T-helper 2 cell treated with Interferon-gamma antibody and Interleukin-4, amounts not matched to agents 5 μg/mL and 100 μg/mL, for 36 hours (primary cell): ENCODE data around the gene DOHH.
"Not testable (repeated sequence)": the region's sequence is repeated elsewhere in the genome, so short reads cannot be mapped to it uniquely, and the experiment has no call there.

ENCODE experiments used
- DNase-seq: peaks from one replicate; pipeline ENCODE4 v3.0.0; 2021; ENCODE audit warnings: low spot score
- H3K27ac Mint-ChIP-seq: one replicate; pipeline ENCODE4 v1.8.0; 2021; ENCODE audit warnings: mild to moderate bottlenecking, mixed read lengths
- H3K27me3 Mint-ChIP-seq: one replicate; pipeline ENCODE4 v1.8.0; 2021; ENCODE audit warnings: low read depth, mixed read lengths
- H3K36me3 Mint-ChIP-seq: one replicate; pipeline ENCODE4 v1.8.0; 2021; ENCODE audit warnings: low read depth, mixed read lengths
- H3K4me1 Mint-ChIP-seq: one replicate; pipeline ENCODE4 v1.8.0; 2021; ENCODE audit warnings: low read depth, mixed read lengths
- H3K4me3 Mint-ChIP-seq: one replicate; pipeline ENCODE4 v1.8.0; 2022; ENCODE audit warnings: mild to moderate bottlenecking, moderate library complexity, mixed read lengths
- H3K9me3 Mint-ChIP-seq: one replicate; pipeline ENCODE4 v1.8.0; 2021; ENCODE audit warnings: mixed read lengths

Gene DOHH

DNA sequence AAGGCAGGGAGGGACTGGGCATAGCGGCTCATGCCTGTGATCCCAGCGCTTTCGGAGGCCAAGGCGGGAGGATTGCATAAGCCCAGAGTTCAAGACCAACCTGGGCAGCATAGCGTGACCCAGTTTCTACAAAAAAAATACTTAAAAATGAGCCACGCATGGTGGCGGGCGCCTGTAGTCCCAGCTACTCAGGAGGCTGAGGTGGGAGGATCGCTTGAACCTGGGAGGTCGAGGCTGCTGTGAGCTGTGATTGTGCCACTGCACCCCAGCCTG lies 47.6 kb downstream of the DOHH start:
- not testable (repeated sequence) for H3K27ac Mint-ChIP-seq, H3K4me1 Mint-ChIP-seq, H3K9me3 Mint-ChIP-seq, H3K27me3 Mint-ChIP-seq, H3K36me3 Mint-ChIP-seq, DNase-seq, H3K4me3 Mint-ChIP-seq

DNA sequence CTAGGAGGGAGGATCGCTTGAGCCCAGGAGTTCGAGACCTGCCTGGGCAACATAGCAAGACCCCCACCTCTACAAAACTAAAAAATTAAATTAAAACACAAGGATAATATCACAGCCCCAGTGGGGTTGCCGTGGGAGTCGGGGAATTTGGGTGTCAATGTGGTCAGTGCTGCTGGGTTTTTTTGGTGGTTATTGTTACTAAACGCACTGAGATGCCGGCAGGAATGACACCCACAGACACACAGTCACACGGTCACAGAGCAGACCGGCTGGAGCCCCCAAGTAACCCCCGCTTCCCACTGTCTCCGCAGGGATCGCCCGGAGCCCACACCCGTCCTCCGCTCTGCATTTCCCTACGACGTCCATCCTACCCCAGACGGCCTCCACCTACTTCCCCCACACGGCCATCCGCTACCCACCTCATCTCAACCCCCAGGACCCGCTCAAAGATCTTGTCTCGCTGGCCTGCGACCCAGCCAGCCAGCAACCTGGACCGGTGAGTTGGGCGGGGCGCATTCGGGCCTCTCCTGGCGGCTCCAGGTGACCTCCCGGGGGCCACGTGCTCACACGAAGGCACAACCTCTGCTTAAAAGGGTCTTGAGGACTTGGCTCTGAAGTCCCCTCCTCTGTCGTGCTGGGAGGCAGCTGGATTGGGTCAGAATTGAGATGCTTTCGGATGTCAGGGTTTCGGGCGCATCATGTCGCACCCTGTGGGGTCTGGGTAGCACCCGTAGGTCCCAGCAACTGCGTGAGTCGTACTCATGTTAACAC lies 48.1 kb downstream of the DOHH start:
- Mint-ChIP-seq H3K4me3 (no peak overlapping the region), H3K4me1 (no peaks in the 10 kb centered on the region), H3K27me3 (no peaks in the 10 kb centered on the region), H3K9me3 (no peaks in the 10 kb centered on the region), H3K27ac (no peak overlapping the region), H3K36me3 (no peaks in the 10 kb centered on the region)
- no peak for DNase-seq

DNA sequence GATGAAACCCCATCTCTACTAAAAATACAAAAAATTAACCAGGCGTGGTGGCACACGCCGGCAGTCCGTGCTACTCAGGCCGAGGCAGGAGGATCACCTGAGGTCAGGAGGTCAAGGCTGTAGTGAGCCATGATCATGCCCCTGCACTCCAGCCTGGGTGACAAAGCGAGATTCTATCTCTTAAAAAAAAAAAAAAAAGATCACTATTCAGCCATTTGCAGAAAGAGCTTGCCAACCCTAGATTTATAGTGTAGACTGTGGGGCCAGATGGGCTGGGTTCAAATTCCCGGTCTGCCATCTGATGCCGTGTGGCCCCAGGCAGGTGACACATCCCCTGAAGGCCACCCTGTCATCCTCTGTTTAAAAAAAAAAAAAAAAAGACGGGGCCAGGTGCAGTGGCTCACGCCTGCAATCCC lies 49.0 kb downstream of the DOHH start:
- H3K9me3 Mint-ChIP-seq = no peaks in the 10 kb centered on the region
- H3K36me3 Mint-ChIP-seq = no peaks in the 10 kb centered on the region
- no peak overlapping the region for H3K27ac Mint-ChIP-seq
- H3K27me3 Mint-ChIP-seq = no peaks in the 10 kb centered on the region
- no peak for DNase-seq
- H3K4me3 Mint-ChIP-seq = no peak overlapping the region
- no peaks in the 10 kb centered on the region for H3K4me1 Mint-ChIP-seq

GRCh38 chr19:3450796-3451411 lies 49.6 kb downstream of the DOHH start:
- Mint-ChIP-seq H3K27me3 (no peaks in the 10 kb centered on the region), H3K4me3 (no peak overlapping the region), H3K27ac (no peak overlapping the region), H3K4me1 (no peaks in the 10 kb centered on the region), H3K36me3 (no peaks in the 10 kb centered on the region), H3K9me3 (no peaks in the 10 kb centered on the region)
- no peak for DNase-seq

- DNase-seq = no peak
- Mint-ChIP-seq H3K36me3 (no peaks in the 10 kb centered on the region), H3K27me3 (no peaks in the 10 kb centered on the region), H3K27ac (no peak overlapping the region), H3K4me1 (no peaks in the 10 kb centered on the region), H3K4me3 (no peak overlapping the region), H3K9me3 (no peaks in the 10 kb centered on the region)
Measured at GRCh38 chr19:3448616-3449334, 51.7 kb downstream of the DOHH start.

DNA sequence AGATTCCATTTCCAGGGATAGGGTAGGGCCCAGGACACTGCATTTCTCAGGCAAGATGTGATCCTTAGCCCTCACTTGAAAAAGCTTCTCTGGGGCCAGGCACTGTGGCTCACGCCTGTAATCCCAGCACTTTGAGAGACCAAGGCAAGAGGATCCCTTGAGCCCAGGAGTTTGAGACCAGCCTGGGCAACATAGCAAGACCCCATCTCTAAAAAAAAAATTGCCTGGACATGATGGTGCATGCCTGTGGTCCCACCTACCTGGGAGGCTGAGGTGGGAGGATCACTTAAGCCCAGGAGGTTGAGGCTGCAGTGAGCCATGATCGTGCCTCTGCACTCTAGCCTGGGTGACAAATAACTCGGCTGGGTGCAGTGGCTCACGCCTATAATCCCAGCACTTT lies 53.8 kb downstream of the DOHH start:
- not testable (repeated sequence) for DNase-seq, H3K9me3 Mint-ChIP-seq, H3K27me3 Mint-ChIP-seq, H3K4me1 Mint-ChIP-seq, H3K4me3 Mint-ChIP-seq, H3K36me3 Mint-ChIP-seq, H3K27ac Mint-ChIP-seq

- no peaks in the 10 kb centered on the region for H3K36me3 Mint-ChIP-seq
- H3K27me3 Mint-ChIP-seq = no peaks in the 10 kb centered on the region
- DNase-seq = no peak
- H3K4me3 Mint-ChIP-seq = no peak overlapping the region
- H3K27ac Mint-ChIP-seq = no peak overlapping the region
- H3K9me3 Mint-ChIP-seq = no peaks in the 10 kb centered on the region
- H3K4me1 Mint-ChIP-seq = peaks cover 3% of the 10 kb centered on the region
Measured at GRCh38 chr19:3444695-3445234, 55.7 kb downstream of the DOHH start.

DNA sequence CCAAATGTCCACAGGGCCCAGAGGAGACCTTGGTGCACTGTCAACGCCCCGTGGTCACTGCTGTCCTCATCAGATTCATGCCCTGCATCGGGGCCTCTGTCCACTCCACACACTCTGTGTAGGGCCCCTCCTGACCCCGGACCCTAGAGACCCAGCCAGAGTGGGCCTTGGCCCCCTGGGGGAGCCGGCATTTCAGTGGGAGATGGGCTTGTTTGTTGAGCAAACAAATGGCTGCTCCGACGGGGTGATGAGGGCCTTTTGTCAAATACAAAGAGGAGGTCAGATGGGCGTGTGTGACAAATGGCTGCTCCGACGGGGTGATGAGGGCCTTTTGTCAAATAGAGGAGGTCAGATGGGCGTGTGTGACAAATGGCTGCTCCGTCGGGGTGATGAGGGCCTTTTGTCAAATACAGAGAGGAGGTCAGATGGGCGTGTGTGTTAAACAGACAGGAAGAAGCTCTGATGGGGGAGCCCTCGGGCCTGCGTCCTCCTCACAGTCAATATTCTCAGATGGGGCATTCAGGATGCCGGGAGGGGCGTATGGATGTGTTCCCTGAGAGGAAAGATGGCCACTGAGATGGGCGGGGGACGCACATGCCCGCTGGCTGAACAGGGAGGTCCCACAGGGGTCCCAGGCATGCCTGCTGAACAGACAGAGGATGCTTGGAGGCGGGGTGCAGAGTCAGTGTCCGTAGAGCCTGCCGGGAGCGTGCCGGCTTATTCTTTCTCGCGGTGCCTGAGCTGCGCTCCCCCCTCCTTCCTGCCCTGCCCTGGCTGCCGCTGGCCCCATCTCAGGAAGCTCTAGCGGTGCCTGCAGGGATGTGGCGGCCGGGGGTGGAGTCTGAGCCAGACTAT lies 56.4 kb downstream of the DOHH start:
- no peak overlapping the region for H3K4me3 Mint-ChIP-seq
- peaks cover 3% of the 10 kb centered on the region for H3K4me1 Mint-ChIP-seq
- H3K27me3 Mint-ChIP-seq = no peaks in the 10 kb centered on the region
- no peaks in the 10 kb centered on the region for H3K9me3 Mint-ChIP-seq
- no peak overlapping the region for H3K27ac Mint-ChIP-seq
- no peaks in the 10 kb centered on the region for H3K36me3 Mint-ChIP-seq
- no peak for DNase-seq

GRCh38 chr19:3442487-3443071 lies 57.9 kb downstream of the DOHH start:
- Mint-ChIP-seq H3K27ac (no peak overlapping the region), H3K4me1 (peaks cover 3% of the 10 kb centered on the region), H3K27me3 (no peaks in the 10 kb centered on the region), H3K36me3 (no peaks in the 10 kb centered on the region), H3K9me3 (no peaks in the 10 kb centered on the region), H3K4me3 (no peak overlapping the region)
- DNase-seq = no peak

DNA sequence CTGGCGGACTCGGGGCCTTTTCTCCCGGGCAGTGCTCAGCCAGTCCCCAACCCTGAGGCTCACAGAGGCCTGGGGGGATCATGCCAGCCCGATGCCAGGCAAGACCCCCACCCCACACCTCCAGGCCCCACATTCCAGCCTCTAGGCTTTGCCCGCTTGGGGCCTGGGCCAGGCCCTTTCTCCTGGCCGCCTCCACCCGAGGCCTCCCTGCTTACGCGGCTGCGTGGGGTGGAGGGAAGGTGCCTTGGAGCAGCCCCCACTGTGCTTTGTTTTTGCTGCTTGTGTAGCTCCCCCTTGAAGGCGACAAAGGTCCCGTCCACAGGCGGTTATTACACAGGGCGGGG lies 58.5 kb downstream of the DOHH start:
- Mint-ChIP-seq H3K27ac (no peak overlapping the region), H3K9me3 (no peaks in the 10 kb centered on the region), H3K4me3 (no peak overlapping the region)

DNA sequence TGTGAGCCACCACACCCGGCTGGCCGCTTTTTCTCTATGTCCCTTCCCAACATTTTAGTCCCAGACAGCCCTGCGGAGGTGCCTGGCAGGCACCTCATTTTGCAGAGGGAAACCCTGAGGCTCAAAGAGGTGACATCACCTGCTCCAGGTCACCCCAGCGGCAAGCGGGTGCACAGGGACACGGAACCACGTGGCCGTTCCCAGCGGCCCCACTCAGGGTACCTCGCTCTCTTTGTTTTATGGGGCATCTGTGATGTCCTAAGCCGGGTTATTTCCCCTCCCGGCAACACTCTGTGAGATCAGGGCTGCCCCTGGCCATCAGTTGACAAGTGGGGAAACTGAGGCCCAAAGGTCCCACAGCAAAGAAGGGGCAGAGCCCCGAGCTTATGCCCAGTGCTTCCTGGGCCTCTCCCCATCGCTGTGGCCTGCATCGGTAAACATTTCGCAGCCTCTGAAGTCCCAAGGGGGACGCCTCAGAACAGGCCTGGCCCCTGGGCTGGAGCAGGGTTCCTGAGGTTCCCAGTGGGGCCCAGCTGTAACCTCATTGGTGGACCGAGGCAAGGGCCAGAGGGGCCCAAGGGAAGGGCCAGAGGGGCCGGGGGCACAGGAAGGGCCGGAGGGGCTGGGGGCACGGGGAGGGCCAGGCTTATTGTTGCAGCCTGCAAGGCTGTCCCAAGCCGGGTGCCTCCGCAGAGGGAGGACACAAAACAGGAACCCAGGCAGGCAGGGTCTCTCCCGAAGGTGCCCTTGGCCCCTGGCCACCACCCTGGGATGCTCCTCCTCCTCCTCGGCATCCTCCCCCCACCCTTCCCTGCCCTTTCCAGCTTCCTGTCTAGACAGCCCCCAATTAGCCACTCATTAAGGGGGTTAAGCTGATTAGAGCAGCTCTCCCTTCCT lies 59.1 kb downstream of the DOHH start:
- Mint-ChIP-seq H3K27ac (no peak overlapping the region), H3K36me3 (no peaks in the 10 kb centered on the region), H3K27me3 (no peaks in the 10 kb centered on the region), H3K9me3 (no peaks in the 10 kb centered on the region), H3K4me3 (no peak overlapping the region), H3K4me1 (peaks cover 3% of the 10 kb centered on the region)
- DNase-seq = no peak

More for the DNA sequence above, 58.5 kb downstream of the DOHH start:
- H3K27me3 Mint-ChIP-seq = no peaks in the 10 kb centered on the region
- no peaks in the 10 kb centered on the region for H3K36me3 Mint-ChIP-seq
- H3K4me1 Mint-ChIP-seq = peaks cover 3% of the 10 kb centered on the region
- DNase-seq = no peak
